Activated CD8-positive, alpha-beta memory T cell treated with anti-CD3 and anti-CD28 coated beads, Interleukin-2, amount 50 U/mL, for 4 hours (primary cell): Measurements from ENCODE around the gene GALR2.

Experiments
- DNase-seq: peaks from one replicate; pipeline ENCODE4 v3.0.0-alpha.2; 2020

The GALR2 gene

DNA sequence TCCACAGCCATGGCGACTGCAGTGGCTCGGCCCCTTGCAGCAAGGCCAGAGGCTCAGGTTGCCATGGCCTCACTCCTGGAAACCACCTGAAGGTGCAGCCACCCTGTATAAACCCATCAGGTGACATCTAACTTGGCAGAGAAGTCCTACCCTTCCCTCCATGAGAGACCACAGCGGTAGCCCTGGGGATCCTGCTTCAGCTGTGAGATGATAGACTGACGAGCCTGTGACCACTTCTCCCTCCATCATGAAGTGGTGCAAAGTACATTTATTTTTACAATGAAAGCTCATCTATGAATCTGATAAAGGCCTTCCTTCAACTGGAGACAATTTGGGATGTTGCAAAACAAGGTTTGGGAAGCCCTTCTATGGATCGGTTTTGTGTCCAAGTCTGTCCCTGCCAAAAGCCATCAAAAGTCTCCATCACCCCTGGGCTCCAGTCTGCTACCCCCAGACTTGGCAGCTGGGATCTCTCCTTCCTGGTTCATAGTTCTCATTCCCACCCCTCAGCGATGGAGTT lies 6.2 kb downstream of the GALR2 start:
- DNase-seq = no peak

GRCh38 chr17:76081295-76082210 lies 7.0 kb downstream of the GALR2 start:
- DNase-seq = no peak

GRCh38 chr17:76082326-76083251 lies 8.0 kb downstream of the GALR2 start:
- DNase-seq = no peak

GRCh38 chr17:76083536-76084182 lies 9.1 kb downstream of the GALR2 start:
- DNase-seq = no peak

GRCh38 chr17:76085066-76085730 lies 10.6 kb downstream of the GALR2 start:
- DNase-seq = no peak

GRCh38 chr17:76085731-76086366 lies 11.3 kb downstream of the GALR2 start:
- no peak for DNase-seq

DNA sequence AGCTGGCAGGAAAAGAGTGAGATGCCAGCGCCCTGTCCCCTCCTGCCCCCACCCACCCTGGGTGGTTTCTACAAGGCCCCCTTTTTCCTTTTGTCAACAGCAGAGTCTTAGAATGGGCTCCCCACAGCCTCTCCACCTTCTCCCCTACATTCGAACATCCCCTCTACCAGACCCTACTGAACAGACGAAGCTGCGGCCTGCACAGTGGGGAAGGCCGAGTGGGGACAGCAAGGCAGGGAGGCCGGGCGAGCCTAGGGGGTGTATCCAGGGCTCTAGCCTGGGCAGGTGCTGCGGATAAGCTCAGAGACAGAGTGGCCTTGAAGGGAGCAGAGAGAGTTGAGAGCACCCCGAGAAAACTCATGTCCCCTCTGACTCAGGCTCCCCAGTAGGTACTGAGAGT lies 11.8 kb downstream of the GALR2 start:
- no peak for DNase-seq

- DNase-seq = no peak
Measured at GRCh38 chr17:76087531-76087930, 12.9 kb downstream of the GALR2 start.

DNA sequence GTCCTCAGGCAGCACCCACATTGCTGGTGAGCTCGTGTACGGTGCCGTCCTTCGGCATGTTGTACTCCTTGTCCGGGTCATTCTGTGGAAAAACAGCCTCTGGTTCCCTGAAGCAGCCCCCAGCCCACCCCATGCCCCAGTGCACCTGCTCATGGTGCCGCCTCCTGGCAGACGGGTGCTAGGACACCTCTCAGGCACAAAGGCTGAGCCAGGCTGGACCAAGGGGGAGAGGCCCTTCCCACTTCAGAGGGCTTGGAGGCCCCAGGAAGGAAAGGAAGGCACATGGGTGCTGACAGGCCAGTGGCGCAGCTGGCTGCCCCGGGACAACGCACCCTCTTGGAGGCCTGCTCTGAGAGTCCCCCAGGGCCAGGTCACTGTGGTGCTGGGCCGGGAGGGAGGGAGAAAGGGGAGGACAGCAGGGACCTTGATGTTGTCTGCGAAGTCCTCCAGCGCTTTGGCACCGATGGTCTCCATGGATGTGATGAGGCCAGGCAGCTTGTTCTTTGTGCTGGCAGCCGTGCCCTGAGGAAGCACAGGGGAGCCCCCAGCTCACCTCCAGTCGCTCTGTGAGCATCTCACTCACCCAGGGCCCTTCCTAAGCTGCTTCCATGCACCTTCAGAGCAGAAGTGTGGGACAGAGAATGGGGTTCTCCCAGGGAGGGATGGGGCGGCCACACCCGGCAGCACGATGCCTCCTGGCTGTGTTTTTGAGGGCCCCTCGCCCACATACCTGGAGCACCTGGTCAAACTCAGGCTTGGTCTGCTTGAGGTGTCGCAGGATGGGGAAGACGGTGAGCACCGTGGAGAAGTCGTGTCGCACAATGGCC lies 13.7 kb downstream of the GALR2 start:
- DNase-seq = no peak

DNA sequence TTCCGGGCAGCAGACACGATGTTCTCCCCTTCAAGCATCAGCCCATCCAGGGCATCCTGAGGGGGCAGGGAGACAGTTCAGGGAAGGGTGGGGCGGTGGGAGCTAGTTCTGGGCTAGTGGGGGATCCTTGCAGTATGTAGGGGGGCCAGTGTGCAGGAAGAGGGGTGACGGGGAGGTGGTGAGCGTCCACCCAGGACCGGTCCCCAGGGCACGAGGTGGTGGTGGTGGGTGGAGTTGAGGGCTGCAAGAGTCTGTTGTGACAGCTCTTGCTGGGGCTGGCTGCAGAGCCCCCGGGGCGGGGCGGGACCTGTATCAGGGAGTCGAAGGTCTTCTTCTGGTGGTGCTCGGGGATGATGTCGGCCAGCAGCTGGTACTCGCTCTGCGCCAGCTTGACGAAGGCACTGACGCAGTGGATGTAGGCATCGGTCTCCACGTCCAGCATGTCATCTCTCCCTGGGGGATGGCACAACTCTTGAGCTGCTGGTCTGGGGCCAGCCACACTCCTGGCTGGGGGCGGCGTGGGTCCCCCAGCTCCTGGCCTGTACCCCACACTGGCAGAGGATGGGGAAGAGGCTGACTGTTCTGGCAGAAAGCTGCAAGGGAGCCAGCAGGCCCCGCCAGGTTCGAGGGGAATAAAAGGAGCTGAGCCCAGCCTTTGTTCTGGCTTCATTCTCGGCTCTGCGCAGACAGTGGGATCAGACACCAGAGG lies 14.4 kb downstream of the GALR2 start:
- no peak for DNase-seq

DNA sequence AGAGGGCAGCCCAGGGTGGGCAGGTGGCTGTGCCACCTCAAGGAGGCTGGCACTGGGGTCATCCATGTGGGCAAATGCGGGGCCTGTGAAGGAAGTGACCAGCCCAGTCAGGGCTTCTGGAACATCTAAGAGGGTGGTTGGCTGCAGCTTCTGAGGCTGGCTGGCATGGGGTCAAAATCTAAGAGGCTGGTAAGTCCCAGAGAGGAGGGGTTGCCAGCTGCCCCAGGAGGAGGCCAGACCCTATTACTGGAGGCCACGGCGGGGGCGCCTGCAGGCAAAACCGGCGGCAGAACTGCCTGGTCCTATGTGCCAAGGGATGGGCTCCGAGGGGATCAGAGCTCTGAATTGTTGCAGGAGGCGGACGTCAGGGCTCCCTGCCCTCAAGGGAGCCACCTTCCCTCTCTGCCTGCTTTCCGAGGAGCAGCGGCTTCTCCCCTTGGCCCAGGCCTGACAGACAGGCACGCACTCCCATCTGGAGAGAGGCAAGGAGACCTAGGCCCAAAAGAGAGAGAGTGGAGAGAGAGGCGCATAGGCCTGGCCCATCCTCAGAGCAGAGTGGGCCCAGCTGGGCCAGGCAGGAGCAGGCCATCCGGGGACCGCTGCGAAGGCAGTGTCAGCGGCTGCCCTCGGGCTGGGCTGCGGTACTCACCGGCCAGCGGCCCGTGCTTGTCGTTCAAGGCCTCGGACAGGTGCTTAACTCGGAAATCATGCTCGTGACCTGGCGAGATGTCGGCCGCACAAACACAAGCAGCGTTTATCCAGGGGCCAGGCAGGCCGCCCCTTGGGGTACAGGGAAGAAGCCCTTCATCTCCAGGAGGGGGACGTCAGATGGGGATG lies 15.3 kb downstream of the GALR2 start:
- DNase-seq = no peak

DNA sequence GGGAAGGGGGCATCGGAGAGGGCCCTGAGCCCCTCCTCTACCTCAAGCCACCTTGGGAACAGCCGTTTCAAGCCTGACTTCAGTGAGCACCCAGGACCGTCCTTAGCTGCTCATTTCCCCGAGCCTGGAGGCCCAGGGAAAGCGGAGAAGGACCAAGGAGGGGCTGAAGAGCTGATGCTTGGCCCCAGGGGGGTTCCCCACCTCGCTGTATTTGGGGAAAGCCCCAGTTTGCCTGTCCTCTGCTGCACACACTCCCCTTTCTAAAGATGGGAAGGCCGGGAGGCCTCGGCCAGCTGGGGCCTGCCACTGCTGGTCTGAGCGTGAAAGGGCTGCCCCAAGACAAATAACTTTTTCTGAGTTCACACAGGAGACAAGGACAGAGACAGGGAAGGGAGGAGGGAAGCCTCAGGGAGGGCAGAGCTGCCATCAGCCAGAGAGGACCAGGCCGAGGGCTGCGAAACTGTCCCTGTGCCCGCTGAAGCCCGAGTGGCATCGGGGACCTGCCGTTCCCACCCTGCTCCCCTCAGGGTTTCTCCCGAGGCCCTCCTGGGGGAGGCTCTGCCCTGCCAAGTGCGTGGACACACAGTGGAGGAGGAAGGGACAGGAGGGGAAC lies 16.0 kb downstream of the GALR2 start:
- no peak for DNase-seq

- no peak for DNase-seq
Measured at GRCh38 chr17:76091526-76092286, 17.1 kb downstream of the GALR2 start.

- DNase-seq = no peak
Measured at GRCh38 chr17:76092526-76093413, 18.2 kb downstream of the GALR2 start.

DNA sequence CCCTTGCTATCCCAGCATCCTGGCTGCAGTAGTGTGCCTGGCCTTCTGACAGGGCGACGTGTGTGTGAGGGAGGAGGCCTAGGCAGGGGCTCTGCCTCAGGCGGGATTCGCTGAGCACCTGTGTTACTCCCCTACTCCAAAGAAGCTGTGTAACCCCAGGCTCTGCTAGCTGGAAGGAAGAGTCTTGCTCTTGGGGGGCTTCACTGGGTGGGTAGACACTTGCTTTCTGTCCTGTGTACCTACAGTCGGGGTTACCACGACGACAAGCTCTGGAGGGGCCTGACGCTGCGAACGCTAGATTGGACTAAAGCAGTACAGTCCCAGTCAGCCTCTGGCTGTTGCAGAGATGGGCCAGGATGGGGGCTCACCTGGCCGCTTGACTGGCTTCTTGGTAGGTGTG lies 19.5 kb downstream of the GALR2 start:
- no peak for DNase-seq

DNA sequence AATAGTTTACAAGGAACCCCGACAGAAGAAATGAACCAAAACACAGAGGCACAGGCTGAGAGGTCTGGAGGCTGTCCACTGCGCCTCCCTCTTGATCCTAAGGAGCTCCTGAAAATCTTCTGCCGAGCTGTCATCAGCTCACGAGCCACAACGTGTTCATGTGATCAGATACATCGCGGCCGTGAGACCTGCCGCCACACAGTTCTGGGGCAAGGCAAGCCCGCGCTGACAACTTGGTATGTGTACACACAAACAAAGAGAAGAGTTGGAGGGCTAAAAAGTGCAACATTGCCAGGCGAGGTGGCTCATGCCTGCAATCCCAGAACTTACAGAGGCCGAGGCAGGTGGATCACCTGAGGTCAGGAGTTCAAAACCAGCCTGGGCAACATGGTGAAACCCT lies 21.4 kb downstream of the GALR2 start:
- DNase-seq = no peak

- no peak for DNase-seq
Measured at GRCh38 chr17:76097716-76098295, 23.2 kb downstream of the GALR2 start.
